ENCODE data around the gene HELZ. TPM values are rescaled to one million over a fixed set of nuclear protein-coding genes. Genes with fewer than 3 reads are reported as not detected.
A peak's percentile ranks its signal among the peaks of the same experiment; 100 is the strongest.

HELZ gene
- polyA plus RNA-seq, 1 donor, result 25.7 TPM

DNA sequence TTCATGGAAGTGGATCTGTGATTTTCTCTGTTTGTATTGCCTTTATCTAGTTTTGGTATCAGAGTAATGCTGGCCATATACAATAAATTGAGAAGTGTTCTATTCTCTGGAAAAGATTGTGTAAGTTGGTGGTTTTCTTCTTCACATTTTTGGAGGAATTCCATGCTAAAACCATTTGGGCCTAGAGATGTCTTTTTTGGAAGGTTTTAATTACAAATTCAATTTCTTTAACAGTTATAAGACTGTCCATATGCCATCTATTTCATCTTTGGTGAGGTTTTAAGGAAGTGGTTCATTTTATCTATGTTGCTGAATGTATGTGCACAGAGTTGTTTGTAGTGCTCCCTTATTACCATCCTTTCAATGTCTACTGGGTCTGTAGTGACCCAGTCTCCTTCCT is 154.7 kb downstream of the HELZ start:
- H3K27ac ChIP-seq (ENCODE audit: low read length), result no peak overlapping the region
- H3K4me3 ChIP-seq (ENCODE audit: low read length), result no peak overlapping the region
- H3K4me1 ChIP-seq (ENCODE audit: control insufficient read depth, insufficient read depth, low read length), result no peaks in the 10 kb centered on the region
- H3K27me3 ChIP-seq (ENCODE audit: control insufficient read depth, insufficient read depth, low read length), result no peaks in the 10 kb centered on the region
- no peak for DNase-seq
- peaks cover 28% of the 10 kb centered on the region for H3K36me3 ChIP-seq (ENCODE audit: control insufficient read depth, insufficient read depth, low read length)
- H3K9me3 ChIP-seq (ENCODE audit: control insufficient read depth, low read depth, low read length), result no peaks in the 10 kb centered on the region

DNA sequence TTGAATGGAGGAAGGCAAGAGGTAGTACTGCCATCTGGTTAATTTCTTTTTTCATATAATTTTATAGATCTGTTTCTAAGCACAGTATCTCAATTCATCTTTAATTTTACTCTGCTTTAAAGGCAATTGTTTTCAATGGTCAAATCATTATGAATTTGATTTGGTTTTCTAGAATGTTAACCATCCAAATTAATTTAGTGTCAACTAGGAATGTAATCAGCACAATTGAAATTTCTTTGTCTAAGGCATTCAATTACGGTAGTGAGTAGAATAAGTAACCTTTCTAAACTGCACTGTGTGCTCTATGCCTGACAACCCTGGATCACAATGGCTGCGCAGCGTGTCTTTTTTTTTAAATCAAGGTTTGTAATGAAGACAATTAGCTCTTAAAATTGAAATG is 156.4 kb downstream of the HELZ start:
- no peaks in the 10 kb centered on the region for H3K4me1 ChIP-seq (ENCODE audit: control insufficient read depth, insufficient read depth, low read length)
- no peak for DNase-seq
- 100% methylated on average over 1 of the region's 3 CpGs for WGBS (ENCODE audit: insufficient coverage, low lambda C conversion rate)
- H3K27ac ChIP-seq (ENCODE audit: low read length), result no peak overlapping the region
- no peaks in the 10 kb centered on the region for H3K9me3 ChIP-seq (ENCODE audit: control insufficient read depth, low read depth, low read length)
- no peaks in the 10 kb centered on the region for H3K27me3 ChIP-seq (ENCODE audit: control insufficient read depth, insufficient read depth, low read length)
- H3K4me3 ChIP-seq (ENCODE audit: low read length), result no peak overlapping the region
- H3K36me3 ChIP-seq (ENCODE audit: control insufficient read depth, insufficient read depth, low read length), result peaks cover 23% of the 10 kb centered on the region

DNA sequence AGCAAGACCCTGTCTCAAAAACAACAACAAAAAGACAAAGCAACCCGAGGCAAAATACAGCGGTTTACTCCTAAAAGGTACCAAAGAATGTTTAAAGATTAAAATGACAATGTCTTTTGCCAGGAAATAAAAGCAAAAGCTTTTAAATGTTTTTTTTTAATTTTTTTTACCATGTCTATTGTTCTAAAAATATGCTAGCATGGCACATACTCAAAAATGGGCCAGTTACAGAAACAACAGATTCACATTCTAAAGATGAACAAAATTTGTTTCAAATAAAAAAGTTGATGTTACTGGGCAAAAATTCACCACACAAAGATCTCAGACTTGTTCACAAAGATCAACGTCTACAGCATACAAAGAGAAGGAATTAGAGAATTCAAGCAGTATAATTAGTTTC is 159.6 kb downstream of the HELZ start:
- no peak for DNase-seq
- H3K36me3 ChIP-seq (ENCODE audit: control insufficient read depth, insufficient read depth, low read length), result peaks cover 30% of the 10 kb centered on the region
- WGBS (ENCODE audit: insufficient coverage, low lambda C conversion rate), result 94% methylated on average over 2 of the region's 3 CpGs
- H3K27ac ChIP-seq (ENCODE audit: low read length), result no peak overlapping the region
- no peaks in the 10 kb centered on the region for H3K9me3 ChIP-seq (ENCODE audit: control insufficient read depth, low read depth, low read length)
- H3K27me3 ChIP-seq (ENCODE audit: control insufficient read depth, insufficient read depth, low read length), result no peaks in the 10 kb centered on the region
- H3K4me1 ChIP-seq (ENCODE audit: control insufficient read depth, insufficient read depth, low read length), result no peaks in the 10 kb centered on the region
- no peak overlapping the region for H3K4me3 ChIP-seq (ENCODE audit: low read length)

DNA sequence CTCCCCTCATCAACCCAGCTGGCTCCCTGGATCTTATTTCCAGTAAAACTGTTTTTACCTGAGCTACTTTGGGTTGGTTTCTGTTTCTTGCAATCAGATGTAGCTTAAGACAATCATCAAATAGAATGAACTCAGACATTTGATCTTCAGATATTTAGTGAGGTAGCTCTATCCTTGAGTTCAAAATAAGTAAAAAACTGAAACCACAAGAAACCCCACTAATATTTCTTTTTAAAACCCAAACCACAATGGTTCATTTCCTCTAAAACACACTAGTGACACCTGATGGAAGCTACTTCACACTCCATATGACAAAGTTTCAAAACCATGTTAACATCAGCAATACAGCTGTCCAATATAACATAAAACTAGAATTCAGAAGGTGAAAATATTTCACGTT is 162.9 kb downstream of the HELZ start:
- 78% methylated on average over 1 of the region's 1 CpG for WGBS (ENCODE audit: insufficient coverage, low lambda C conversion rate)
- DNase-seq, result no peak
- no peaks in the 10 kb centered on the region for H3K9me3 ChIP-seq (ENCODE audit: control insufficient read depth, low read depth, low read length)
- no peak overlapping the region for H3K4me3 ChIP-seq (ENCODE audit: low read length)
- H3K27ac ChIP-seq (ENCODE audit: low read length), result no peak overlapping the region
- H3K27me3 ChIP-seq (ENCODE audit: control insufficient read depth, insufficient read depth, low read length), result no peaks in the 10 kb centered on the region
- peaks cover 32% of the 10 kb centered on the region for H3K36me3 ChIP-seq (ENCODE audit: control insufficient read depth, insufficient read depth, low read length)
- no peaks in the 10 kb centered on the region for H3K4me1 ChIP-seq (ENCODE audit: control insufficient read depth, insufficient read depth, low read length)

DNA sequence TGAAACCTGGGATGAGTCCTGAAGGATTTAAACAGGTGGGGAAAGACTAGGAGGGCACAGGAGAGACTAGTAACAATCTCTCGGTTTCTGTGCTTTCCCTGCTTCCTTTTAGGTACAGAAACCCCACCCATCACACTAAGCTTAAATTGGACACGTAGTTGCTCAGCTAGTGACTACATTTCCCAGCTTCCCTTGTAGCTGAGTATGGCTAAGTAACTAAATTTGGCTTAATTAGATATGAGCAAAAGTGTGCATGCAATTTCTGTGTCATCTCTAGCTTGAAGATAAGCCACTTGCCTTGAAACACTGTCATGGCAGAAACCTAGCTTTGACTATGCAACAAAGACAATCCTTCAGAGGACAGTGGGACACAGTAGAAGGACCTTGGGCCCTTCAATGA is 164.2 kb downstream of the HELZ start:
- no peak for DNase-seq
- Histone ChIP-seq H3K27ac (ENCODE audit: low read length) (no peak overlapping the region), H3K27me3 (ENCODE audit: control insufficient read depth, insufficient read depth, low read length) (no peaks in the 10 kb centered on the region), H3K9me3 (ENCODE audit: control insufficient read depth, low read depth, low read length) (no peaks in the 10 kb centered on the region), H3K36me3 (ENCODE audit: control insufficient read depth, insufficient read depth, low read length) (peaks cover 23% of the 10 kb centered on the region), H3K4me1 (ENCODE audit: control insufficient read depth, insufficient read depth, low read length) (no peaks in the 10 kb centered on the region), H3K4me3 (ENCODE audit: low read length) (no peak overlapping the region)
- WGBS (ENCODE audit: insufficient coverage, low lambda C conversion rate), result no CpG with 5 or more reads among the region's 2 CpGs

DNA sequence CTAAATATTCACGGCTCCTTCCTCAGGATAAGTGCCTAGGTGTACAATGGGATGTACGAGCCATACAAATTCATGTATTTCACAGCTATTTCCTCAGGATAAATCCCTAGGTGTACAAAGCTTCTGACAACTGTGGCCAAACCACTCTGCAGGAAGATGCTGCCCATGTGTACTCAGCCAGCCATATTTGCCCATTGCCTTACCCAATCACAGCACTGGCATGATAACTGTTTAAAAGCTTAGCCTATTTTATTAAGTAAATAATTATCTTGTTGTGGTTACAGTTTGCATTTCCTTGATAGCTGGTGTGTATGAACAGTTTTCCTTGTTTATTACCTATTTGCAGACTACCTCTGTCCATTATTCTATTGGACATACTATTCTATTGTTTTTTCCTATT is 165.5 kb downstream of the HELZ start:
- Histone ChIP-seq H3K27me3 (ENCODE audit: control insufficient read depth, insufficient read depth, low read length) (no peaks in the 10 kb centered on the region), H3K4me1 (ENCODE audit: control insufficient read depth, insufficient read depth, low read length) (no peaks in the 10 kb centered on the region), H3K27ac (ENCODE audit: low read length) (no peak overlapping the region), H3K9me3 (ENCODE audit: control insufficient read depth, low read depth, low read length) (no peaks in the 10 kb centered on the region), H3K36me3 (ENCODE audit: control insufficient read depth, insufficient read depth, low read length) (peaks cover 22% of the 10 kb centered on the region), H3K4me3 (ENCODE audit: low read length) (no peak overlapping the region)
- no peak for DNase-seq
- WGBS (ENCODE audit: insufficient coverage, low lambda C conversion rate), result 86% methylated on average over 1 of the region's 2 CpGs

DNA sequence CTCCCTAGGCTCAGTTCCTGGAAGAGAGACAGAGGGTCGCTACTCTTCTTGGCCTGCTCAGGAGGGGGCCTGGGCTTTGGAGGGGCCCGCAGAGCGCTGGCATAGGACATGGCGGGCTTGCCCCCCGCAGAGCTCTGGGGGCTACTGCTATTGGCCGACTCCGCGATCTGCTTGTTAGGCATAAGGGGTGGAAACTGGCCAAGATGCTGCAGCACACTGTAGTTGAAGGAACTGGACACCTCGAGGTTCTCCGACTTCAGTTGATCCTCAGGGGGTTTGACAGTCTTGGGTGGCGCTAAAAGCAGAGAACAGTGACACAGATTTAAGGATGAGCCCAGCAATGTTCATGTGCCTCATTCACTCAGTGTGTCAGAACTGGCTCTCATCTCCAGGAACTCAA is 166.7 kb downstream of the HELZ start:
- H3K27ac ChIP-seq (ENCODE audit: low read length), result no peak overlapping the region
- H3K4me3 ChIP-seq (ENCODE audit: low read length), result no peak overlapping the region
- no peaks in the 10 kb centered on the region for H3K9me3 ChIP-seq (ENCODE audit: control insufficient read depth, low read depth, low read length)
- WGBS (ENCODE audit: insufficient coverage, low lambda C conversion rate), result no CpG with 5 or more reads among the region's 11 CpGs
- H3K27me3 ChIP-seq (ENCODE audit: control insufficient read depth, insufficient read depth, low read length), result no peaks in the 10 kb centered on the region
- no peak for DNase-seq
- no peaks in the 10 kb centered on the region for H3K4me1 ChIP-seq (ENCODE audit: control insufficient read depth, insufficient read depth, low read length)
- peaks cover 22% of the 10 kb centered on the region for H3K36me3 ChIP-seq (ENCODE audit: control insufficient read depth, insufficient read depth, low read length)

DNA sequence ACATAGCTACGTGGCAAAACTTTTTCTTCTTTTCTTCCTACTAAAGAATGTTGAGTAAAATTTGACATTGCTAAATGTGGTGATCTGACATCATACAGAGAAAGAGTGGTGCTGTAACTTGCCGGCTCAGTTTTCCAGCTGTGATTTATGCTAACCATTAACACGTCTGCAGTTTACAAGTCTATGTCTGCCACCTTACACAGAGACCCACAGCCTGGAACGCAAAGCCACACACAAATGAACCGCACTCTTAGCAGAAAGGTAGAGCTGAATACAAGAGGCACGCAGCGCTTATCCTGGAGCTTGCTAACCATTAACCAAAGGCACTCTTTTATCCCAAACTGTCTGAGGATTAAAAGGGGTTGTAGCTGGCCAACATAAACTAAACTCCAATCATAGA is 168.7 kb downstream of the HELZ start:
- Histone ChIP-seq H3K4me3 (ENCODE audit: low read length) (no peak overlapping the region), H3K36me3 (ENCODE audit: control insufficient read depth, insufficient read depth, low read length) (peaks cover 18% of the 10 kb centered on the region), H3K27me3 (ENCODE audit: control insufficient read depth, insufficient read depth, low read length) (no peaks in the 10 kb centered on the region), H3K9me3 (ENCODE audit: control insufficient read depth, low read depth, low read length) (no peaks in the 10 kb centered on the region), H3K4me1 (ENCODE audit: control insufficient read depth, insufficient read depth, low read length) (no peaks in the 10 kb centered on the region), H3K27ac (ENCODE audit: low read length) (no peak overlapping the region)
- WGBS (ENCODE audit: insufficient coverage, low lambda C conversion rate), result no CpG with 5 or more reads among the region's 7 CpGs
- peak; percentile 18 to 50 for DNase-seq

DNA sequence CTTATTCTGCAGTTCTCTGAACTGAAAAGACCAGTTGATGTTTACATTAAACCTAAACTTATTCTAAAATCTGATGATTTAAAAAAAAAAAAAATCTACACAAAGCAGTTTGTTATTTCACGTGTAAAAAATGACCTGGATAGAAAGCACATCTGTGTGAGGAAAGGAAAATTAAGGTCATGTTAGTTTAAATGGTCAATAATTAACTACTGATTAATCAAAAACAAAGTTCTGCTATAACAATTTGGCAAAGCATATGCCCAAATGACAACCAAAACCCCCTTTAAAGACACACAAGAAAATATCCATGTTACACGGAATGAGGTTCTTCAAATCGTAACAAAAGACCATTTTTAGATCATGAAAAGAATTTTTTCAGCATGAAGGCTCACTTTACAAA is 170.2 kb downstream of the HELZ start:
- no peaks in the 10 kb centered on the region for H3K27me3 ChIP-seq (ENCODE audit: control insufficient read depth, insufficient read depth, low read length)
- H3K9me3 ChIP-seq (ENCODE audit: control insufficient read depth, low read depth, low read length), result no peaks in the 10 kb centered on the region
- H3K4me1 ChIP-seq (ENCODE audit: control insufficient read depth, insufficient read depth, low read length), result no peaks in the 10 kb centered on the region
- no peak for DNase-seq
- 60% methylated on average over 3 of the region's 3 CpGs for WGBS (ENCODE audit: insufficient coverage, low lambda C conversion rate)
- H3K4me3 ChIP-seq (ENCODE audit: low read length), result no peak overlapping the region
- H3K36me3 ChIP-seq (ENCODE audit: control insufficient read depth, insufficient read depth, low read length), result peaks cover 12% of the 10 kb centered on the region
- H3K27ac ChIP-seq (ENCODE audit: low read length), result no peak overlapping the region

DNA sequence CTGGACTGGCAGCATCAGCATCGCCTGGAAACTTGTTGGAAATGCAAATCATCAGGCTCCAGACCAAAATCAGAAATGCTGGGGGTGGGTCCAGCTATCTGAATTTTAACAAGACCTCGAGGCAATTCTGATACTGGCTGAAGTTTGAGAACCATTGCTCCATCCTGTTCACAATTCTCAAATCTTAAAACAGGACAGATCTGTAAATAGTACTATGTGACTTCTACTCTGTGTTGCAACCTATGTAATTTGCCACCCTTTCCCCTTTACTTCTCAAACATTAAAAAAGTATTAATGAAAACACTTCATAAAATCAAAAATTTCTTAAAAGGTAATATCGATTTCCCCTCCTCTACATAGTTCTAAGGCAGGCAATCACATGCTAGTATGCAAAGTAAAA is 172.1 kb downstream of the HELZ start:
- no peak for DNase-seq
- H3K36me3 ChIP-seq (ENCODE audit: control insufficient read depth, insufficient read depth, low read length), result peaks cover 5% of the 10 kb centered on the region
- no peaks in the 10 kb centered on the region for H3K27me3 ChIP-seq (ENCODE audit: control insufficient read depth, insufficient read depth, low read length)
- H3K4me1 ChIP-seq (ENCODE audit: control insufficient read depth, insufficient read depth, low read length), result no peaks in the 10 kb centered on the region
- 100% methylated on average over 1 of the region's 3 CpGs for WGBS (ENCODE audit: insufficient coverage, low lambda C conversion rate)
- no peaks in the 10 kb centered on the region for H3K9me3 ChIP-seq (ENCODE audit: control insufficient read depth, low read depth, low read length)
- H3K27ac ChIP-seq (ENCODE audit: low read length), result no peak overlapping the region
- H3K4me3 ChIP-seq (ENCODE audit: low read length), result no peak overlapping the region

DNA sequence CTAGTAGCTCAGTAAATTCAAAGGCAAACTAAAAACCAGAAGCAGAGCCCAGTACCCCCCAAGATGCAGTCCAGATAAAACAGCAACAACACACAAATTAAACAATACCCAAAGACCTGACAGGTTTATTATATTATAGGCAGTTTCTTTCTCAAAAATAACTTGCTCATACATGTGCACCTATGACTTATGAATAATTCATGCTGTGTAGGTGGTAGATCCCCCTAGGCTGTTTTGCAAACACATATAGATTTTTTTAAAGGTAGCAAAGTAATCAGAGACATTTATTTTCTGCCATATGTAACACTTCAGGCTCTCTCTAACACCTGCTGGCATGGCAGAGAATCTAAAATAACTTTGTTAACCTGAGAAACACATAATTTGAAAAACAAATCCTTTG is 173.4 kb downstream of the HELZ start:
- no peaks in the 10 kb centered on the region for H3K9me3 ChIP-seq (ENCODE audit: control insufficient read depth, low read depth, low read length)
- no peaks in the 10 kb centered on the region for H3K27me3 ChIP-seq (ENCODE audit: control insufficient read depth, insufficient read depth, low read length)
- no peak for DNase-seq
- H3K4me3 ChIP-seq (ENCODE audit: low read length), result no peak overlapping the region
- no peak overlapping the region for H3K27ac ChIP-seq (ENCODE audit: low read length)
- peaks cover 5% of the 10 kb centered on the region for H3K36me3 ChIP-seq (ENCODE audit: control insufficient read depth, insufficient read depth, low read length)
- no peaks in the 10 kb centered on the region for H3K4me1 ChIP-seq (ENCODE audit: control insufficient read depth, insufficient read depth, low read length)

Measured in large intestine (tissue), 3 donors.